HG02970 (cell line): Measurements from ENCODE around the gene PARD6B.
"Not testable (repeated sequence)": the region's sequence is repeated elsewhere in the genome, so short reads cannot be mapped to it uniquely, and the experiment has no call there.

Source experiments
- ATAC-seq: cut with Tn5 transposase; IDR thresholded peaks from one replicate; pipeline ENCODE4 v1.9.1; 2021; ENCODE audit warnings: mild to moderate bottlenecking, moderate library complexity, moderate number of reproducible peaks; ENCODE audit not compliant: unreplicated experiment, low FRiP score

The PARD6B gene

DNA sequence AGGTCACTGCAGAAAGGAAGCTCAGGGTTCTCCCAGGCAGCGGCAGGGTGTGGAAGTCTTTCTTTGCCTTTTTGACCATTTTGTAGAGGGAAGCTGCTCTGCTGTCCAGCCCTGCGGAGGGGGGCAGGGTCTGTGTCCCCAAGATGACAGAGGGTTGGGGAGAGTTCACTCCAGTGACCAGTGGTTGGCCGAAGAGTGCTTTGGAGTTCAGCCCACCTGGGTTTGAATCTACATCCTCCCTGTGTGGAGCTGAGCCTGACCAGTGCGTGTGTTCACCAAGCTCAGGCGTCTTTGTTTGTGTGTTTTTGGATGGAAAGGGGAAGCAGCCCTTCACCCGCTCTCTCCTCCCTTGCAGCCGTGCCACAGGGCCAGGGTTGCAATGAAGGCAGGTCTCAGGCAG is 37.6 kb downstream of the PARD6B start:
- ATAC-seq: not testable (repeated sequence)

DNA sequence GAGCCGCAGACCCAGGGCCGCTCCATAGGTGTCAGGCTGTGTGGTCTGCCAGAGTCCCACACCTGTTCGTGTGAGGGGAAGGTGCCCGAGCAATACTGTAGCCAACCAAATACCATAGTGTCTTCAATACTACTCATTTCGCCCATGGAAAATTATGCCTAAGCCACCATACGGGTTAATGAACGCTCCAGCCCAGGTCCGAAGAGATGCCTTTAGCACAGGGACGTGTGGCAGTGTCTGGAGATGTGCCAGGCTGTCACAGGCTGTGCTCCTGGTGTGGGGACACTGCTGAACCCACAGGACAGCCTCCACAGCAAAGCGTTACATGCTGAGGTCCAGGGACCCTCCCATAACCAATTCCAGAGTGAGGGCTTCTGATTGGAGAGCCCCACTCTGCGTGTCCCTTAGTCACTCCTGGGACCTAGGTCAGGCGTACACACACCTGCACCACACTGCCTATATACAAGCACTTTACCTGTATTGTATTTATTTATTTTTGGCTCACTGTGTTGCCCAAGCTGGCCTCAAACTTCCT is 38.2 kb downstream of the PARD6B start:
- not testable (repeated sequence) for ATAC-seq

DNA sequence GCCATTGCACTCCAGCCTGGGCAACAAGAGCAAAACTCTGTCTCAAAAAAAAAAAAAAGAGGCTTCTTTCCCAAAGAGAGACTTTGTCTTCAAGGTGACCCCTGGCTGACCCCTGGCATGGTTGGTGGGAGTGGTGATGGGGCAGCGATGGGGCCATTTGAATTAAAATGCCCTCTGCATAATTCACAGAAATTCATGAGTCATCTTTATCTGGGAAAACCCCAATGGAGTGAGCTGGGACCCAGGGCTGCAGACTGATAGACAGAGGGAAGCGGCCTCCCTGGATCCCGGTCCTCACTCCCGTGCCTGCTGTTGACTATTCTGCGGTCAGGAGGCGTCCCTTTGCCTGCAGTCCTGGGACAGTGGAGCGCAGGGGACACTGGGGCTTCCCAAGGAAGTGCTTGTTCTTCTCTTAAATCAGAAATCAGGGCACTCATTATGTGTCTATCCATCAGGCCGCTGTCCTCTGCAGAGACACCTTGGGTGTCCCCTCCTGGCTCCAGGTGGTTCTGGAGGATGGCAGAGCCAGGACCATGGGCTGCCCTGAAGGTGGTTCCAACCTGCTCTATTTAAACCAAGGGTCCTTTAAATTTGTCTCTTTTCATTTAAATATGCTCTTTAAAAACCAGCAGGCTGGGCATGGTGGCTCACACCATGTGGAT is 40.2 kb downstream of the PARD6B start:
- not testable (repeated sequence) for ATAC-seq

DNA sequence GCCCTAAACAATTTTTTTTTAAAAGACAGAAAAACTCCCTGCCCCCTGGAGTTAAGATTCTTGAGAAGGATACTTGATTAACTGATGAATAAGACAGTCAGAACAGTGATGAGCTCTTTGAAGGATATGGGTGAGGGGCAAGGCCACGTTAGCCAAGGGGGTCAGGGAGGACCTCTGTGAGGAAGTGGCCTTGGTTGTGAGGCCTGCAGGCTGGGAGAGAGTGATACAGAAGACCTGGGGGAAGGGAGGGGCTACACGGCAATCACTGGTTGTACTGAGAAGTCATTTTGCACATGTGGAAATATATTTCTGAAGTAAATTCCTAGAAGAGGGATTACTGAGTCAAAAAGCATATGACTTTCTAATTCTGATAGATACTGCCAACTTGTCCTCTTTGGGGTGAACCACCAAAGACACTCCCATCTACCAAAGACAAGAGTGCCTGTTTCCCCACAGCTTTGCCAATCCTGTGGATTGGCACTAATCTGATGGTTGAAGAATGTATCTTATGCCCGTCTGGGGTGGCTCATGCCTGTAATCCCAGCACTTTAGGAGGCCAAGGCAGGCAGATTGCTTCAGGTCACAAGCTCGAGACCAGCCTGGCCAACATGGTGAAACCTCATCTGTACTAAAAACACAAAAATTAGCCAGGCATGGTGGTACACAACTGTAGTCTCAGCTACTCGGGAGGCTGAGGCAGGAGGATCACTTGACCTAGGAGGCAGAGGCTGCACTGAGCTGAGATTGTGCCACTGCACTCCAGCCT is 41.2 kb downstream of the PARD6B start:
- ATAC-seq: no peak

DNA sequence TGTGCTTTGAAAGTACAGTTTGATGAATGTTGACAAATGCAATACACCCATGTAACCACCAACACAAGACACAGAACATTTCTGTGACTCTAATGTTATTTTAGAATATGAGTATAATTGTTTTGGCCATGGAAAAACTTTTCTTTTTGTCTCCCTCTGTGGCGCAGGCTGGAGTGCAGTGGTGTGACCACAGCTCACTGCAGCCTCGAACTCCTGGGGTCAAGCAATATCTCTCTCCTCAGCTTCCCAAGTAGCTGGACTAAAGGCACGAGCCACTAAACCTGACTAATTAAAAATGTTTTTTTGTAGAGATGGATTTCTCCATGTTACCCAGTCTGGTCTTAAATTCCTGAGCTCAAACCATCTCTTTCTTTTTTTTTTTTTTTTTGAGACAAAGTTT is 43.1 kb downstream of the PARD6B start:
- ATAC-seq: no peak

DNA sequence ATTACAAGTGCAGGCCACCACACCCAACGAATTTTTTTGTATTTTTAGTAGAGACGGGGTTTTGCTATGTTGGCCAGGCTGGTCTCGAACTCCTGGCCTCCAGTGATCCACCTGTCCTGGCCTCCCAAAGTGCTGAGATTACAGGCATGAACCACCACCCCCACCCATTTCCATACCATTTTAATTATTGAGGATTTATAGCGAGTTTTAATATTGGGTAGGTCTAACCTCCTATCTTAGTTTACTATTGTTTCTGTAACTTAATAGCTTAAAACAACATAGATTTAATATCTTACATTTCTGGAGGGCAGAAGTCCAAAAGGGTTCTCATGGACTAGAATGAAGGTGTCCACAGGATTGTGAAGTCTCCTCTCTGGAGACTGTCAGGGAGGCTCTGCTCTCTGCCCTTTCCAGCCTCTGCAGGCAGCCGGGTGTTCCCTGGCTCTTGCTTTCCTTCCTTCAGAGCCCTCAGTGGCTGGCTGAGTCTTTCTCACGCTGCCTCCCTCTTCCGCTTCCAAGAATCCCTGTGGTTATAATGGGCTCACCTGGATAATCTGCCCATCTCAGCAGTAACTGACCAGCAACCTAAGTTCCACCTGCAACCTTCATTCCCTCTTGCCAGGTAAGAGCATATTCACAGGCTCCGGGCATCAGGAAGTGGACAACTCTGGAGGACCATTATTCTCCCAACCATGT is 44.9 kb downstream of the PARD6B start:
- no peak for ATAC-seq

DNA sequence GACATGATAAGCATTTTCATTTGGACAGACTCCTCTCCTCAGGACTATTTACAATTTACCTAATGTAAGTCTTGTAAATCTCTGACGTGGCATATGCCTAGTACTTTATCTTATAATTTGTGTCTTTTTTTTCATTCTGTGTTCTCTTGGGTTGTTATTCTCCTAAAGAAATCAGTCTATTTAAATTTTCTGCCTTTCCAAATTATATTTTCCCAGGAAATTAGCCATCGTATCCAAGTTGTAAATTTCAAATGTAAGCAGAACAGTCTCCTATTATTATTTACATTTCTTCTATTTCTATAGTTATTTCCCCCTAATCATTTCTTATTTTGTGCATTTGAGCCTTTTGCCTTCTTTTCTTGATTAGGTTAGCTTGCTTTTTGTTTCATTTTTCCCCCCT is 46.0 kb downstream of the PARD6B start:
- ATAC-seq: no peak

DNA sequence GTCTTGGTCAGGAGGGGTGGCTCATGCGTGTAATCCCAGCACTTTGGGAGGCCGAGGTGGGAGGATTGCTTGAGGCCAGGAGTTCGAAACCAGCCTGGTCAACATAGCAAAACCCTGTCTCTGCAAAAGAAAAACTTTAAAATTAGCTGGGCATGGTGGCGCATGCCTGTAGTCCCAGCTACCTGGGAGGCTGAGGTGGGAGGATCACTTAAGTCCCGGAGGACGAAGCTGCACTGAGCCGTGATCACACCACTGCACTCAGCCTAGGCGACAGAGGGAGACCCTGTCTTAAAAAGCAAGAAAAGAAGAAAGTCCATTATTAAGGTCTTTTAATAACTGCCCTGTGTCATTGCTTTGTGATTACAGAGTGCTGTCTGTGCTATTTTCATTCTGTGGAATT is 47.6 kb downstream of the PARD6B start:
- not testable (repeated sequence) for ATAC-seq

DNA sequence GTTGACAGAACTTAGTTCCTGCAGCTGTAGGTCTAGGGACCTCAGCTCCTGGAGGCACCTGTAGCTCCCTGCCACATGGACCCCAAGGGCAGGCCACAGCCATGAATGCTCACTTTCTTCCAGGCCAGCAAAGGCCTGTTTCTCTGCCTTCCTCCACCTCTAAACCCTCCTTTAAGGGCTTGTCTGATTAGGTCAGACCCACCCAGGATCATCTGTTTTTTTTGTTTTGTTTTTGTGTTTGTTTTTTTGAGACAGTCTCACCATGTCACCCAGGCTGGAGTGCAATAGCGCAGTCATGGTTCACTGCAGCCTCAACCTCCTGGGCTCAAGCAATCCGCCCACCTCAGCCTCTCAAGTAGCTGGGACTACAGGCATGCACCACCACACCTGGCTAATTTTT is 52.0 kb downstream of the PARD6B start:
- ATAC-seq: no peak

DNA sequence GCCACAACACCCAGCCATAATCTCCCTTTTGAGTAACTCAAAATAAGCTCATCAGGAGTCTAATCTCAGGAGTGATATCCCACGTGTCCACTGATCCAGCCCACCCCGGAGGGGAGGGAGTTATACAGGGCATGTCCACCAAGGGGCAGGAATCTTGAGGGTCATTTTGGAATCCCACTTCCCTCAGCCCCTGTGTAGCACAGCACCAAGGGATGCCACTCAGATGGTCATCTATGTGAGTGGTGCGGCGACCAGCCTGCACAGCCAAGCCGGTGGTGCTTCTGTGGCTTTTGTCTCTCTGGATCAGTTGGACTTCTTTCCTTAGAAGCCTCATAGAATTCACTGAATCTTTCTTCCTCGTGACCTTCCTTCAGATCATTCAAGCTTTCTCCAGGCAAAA is 52.5 kb downstream of the PARD6B start:
- ATAC-seq: no peak

DNA sequence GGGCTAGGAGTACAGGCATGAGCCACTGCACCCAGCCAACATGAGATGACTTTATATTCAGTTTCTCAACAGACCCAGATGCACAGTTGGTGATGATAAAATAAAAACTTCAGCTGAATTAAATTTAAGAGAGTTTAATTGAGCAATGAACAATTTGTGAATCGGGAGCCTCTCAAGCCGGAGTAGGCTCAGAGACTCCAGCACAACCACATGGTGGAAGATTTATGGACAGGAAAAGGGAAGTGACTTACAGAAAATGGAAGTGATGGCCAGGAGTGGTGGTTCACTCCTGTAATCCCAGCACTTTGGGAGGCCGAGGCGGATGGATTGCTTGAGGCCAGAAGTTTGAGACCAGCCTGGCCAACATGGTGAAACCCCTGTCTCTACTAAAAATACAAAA is 53.1 kb downstream of the PARD6B start:
- ATAC-seq: no peak

DNA sequence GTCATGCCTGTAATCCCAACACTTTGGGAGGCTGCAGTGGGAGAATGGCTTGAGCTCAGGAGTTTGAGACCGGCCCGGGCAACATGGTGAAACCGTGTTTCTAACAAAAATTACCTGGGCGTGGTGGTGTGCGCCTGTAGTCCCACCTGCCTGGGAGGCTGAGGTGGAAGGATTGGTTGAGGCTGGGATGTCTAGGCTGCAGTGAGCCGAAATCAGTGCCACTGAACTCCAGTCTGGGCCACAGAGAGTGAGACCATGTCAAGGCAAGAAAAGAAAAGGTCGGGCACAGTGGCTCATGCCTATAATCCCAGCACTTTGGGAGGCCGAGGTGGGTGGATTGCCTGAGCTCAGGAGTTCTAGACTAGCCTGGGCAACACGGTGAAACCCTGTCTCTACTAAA is 55.3 kb downstream of the PARD6B start:
- no peak for ATAC-seq

DNA sequence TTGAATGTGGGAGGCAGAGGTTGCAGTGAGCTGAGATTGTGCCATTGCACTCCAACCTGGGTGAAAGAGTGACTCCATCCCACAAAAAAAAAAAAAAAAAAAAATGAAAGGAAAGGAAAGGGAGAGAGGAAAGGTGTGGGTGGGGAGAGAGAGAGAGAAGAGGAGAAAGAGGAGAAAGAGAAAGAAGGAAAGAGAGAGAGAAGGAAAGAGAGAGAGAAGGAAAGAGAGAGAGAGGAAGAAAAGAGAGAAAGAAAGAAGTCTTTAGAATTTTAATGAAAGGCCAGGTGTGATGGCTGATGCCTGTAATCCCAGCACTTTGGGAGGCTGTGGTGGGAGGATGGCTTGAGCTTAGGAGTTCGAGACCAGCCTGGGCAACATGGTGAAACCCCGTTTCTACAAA is 55.8 kb downstream of the PARD6B start:
- ATAC-seq: no peak

DNA sequence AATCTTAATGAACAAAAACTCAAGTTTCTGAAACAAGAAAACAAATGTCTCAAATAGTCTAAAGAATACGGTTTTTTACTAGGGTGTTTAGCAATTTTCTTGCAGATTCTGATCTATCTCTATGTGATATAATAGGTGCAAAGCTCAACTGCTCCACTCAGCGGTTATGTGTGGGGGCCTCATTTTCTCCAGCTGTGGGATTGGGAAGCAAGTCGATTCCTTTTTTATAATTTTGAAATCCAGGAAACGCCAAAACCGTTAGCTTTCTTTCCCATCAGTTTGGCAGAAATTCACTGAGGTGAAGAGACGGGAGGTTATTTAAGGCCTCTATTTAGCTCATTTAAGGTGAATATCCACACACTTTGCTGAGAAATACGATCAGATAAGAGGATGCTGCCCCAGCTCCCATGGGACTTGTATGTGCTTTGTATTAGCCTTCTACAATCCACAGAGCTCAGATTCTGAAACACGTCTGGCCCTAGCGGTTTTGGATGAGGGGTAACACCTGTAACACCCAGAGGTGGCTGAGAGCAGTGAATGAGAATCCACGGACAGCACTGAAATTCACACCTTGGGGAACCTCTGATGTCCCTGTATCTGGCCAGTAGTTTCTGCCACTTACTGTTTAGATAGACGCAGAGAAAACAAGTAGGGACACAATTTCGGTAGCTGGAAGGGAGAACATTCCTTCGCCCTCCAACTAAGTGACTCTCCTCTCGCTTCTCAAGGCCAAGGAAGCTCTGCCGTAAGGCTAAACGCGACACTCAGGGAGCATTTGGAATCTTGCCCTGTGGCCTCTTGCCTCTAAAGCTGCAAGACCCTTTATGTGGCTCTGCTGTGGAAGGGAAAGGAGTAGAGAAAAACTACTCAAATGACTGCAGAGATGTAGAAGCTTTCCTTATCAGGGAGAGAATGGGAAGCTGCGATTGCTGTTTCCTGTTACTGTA is 56.9 kb downstream of the PARD6B start:
- ATAC-seq: no peak

DNA sequence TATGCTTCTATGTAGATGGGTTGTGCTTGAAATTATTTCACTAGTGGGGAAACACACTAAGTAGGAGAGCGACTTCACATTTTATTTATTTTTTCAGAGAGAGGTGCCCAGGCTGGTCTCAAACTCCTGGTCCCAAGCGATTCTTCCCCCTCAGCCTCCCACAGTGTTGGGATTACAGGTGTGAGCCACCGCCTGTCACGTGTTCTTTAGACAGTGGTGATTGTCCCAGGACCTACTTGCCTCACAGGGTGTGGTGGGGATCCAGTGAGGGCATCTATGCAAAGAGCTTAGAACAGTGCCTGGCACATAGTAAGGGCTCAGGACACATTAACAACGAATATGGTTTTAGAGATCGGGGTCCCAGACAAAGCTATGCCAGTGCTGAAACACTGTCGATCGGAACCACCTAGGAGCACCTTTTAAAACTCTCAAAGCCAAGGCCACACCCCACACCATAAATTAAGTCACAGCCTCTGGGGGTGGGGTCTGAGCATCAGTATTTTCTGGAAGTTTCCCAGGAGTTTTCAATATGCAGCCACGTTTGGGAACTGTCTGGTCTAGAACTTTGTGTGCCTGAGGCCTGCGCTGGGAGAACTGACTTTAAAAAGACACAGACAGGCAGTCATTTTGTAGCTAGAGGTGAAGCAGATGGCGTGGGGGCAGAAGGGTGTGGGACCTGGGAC is 58.7 kb downstream of the PARD6B start:
- no peak for ATAC-seq

DNA sequence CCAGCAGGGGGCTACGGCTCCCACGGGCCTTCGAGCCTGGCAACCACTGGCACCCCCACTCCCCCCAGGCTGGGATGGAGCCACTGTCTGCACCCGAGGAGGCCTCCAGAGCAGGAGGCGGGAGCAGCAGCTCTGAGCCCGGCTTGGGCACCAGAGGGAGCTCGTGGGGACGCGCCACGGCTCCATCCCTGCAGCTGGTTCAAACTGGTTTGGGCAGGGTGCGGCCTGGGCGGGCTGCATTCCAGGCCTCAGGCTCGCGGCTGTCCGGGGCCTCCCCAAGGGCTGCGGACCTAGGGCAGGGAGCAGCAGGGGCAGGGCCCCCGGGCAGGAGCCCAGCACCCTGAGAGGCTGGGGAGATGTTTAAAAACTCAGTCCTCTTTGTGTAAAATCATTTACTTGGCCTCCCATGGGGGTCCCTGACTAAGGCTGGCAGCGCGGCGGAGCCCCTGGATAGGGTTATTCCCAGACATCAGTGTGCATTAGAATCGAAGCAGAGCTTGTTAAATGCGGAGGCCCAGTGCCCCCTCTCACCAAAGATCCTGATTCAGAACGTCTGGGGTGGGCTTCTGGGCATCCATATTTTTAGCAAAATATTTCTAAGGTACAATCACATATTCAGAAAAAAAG is 59.4 kb downstream of the PARD6B start:
- ATAC-seq: peak; percentile 45

DNA sequence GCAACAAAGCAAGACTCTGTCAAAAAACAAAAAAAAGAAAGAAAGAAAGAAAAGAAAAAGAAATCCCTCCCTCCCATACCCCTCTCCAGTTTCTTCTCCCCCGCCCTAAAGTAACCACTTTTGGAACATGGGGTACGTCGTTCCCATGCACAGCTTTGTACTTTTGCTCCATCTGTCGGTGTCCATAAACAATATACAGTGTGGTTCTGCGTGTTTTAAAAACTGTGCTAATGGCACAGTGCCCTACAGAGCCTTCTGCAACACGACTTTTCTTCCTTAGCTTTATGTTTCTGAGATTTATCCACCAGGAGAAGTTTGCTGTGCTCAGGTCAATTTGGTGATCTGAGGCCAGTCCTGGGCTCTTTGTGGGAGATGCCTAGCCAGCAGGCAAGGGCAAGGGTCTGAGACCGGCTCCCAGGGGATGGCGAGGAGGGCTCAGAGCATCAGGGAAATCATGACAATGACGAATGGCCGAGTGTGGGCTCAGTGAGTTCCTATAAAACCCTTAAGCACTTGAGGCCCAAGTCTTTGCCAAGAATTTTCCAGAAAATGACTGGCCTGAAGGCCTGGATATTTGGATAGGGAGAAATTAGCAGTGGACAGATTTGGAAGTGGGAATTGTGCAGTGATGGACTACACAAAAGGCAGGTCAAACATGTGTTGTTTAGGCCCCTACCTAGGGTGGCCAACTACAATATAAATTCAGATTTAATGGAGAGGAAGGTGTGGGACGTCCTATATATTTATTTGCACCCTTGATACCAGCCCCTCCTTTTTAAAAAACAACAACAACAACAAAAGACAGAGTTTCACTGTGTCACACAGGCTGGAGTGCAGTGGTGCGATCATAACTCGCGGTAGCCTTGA is 61.6 kb downstream of the PARD6B start:
- no peak for ATAC-seq

DNA sequence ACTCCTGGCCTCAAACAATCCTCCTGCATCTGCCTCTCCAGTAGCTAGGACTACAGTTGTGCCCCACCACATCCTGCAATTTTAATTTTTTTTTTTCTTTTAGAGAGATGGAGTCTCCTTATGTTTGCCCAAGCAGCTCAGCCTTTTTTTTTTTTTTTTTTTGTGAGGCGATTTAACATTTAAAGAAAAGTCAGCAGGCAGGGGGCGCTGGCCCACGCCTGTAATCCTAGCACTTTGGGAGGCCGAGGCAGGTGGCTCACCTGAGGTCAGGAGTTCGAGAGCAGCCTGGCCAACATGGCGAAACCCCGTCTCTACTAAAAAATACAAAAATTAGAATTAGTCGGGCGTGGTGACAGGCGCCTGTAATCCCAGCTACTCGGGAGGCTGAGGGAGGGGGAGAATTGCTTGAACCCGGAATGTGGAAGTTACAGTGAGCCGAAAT is 62.2 kb downstream of the PARD6B start:
- not testable (repeated sequence) for ATAC-seq
